GM18519 (cell line): ENCODE data around the gene DCP2.
A peak's percentile ranks its signal among the peaks of the same experiment; 100 is the strongest.

ENCODE experiments used
- ATAC-seq: cut with Tn5 transposase; IDR thresholded peaks from one replicate; pipeline ENCODE4 v1.9.1; 2021; ENCODE audit warnings: mild to moderate bottlenecking, moderate library complexity; ENCODE audit not compliant: unreplicated experiment, low FRiP score

Gene DCP2

GRCh38 chr5:112965733-112966306 is 10.8 kb upstream of the DCP2 start:
- no peak for ATAC-seq

- ATAC-seq: no peak
Observed at GRCh38 chr5:112967520-112968083, 9.0 kb upstream of the DCP2 start.

- ATAC-seq: no peak
Observed at GRCh38 chr5:112968411-112969106, 8.0 kb upstream of the DCP2 start.

GRCh38 chr5:112971276-112971675 is 5.3 kb upstream of the DCP2 start:
- ATAC-seq: no peak

- no peak for ATAC-seq
Observed at GRCh38 chr5:112973036-112973435, 3.6 kb upstream of the DCP2 start.

GRCh38 chr5:112973904-112974303 is 2.7 kb upstream of the DCP2 start:
- no peak for ATAC-seq

- no peak for ATAC-seq
Observed at GRCh38 chr5:112974901-112975300, 1.7 kb upstream of the DCP2 start.

- ATAC-seq: no peak
Observed at GRCh38 chr5:112975721-112976431, 722 bp upstream of the DCP2 start.

GRCh38 chr5:112977440-112977861 is 853 bp downstream of the DCP2 start:
- ATAC-seq: no peak

- no peak for ATAC-seq
Observed at GRCh38 chr5:112978836-112979235, 2.2 kb downstream of the DCP2 start.

GRCh38 chr5:112979723-112980122 is 3.1 kb downstream of the DCP2 start:
- no peak for ATAC-seq

GRCh38 chr5:112983363-112983762 is 6.8 kb downstream of the DCP2 start:
- ATAC-seq: no peak

- ATAC-seq: no peak
Observed at GRCh38 chr5:112986224-112986623, 9.6 kb downstream of the DCP2 start.

GRCh38 chr5:112995764-112996618 is 19.4 kb downstream of the DCP2 start:
- ATAC-seq: peak; percentile 90

GRCh38 chr5:112996830-112997374 is 20.3 kb downstream of the DCP2 start:
- ATAC-seq: no peak

- ATAC-seq: no peak
Observed at GRCh38 chr5:112998296-112998695, 21.7 kb downstream of the DCP2 start.

GRCh38 chr5:113000466-113000865 is 23.9 kb downstream of the DCP2 start:
- no peak for ATAC-seq

GRCh38 chr5:113002423-113002822 is 25.8 kb downstream of the DCP2 start:
- ATAC-seq: no peak

GRCh38 chr5:113003763-113004162 is 27.2 kb downstream of the DCP2 start:
- no peak for ATAC-seq

GRCh38 chr5:113005454-113005853 is 28.9 kb downstream of the DCP2 start:
- no peak for ATAC-seq
